ENCODE measurements around the gene NR3C1. TPM values are rescaled to one million over a fixed set of nuclear protein-coding genes. Genes with fewer than 3 reads are reported as not detected.

NR3C1 gene
- polyA plus RNA-seq, 1 donor (not counting 4 experiments of a cell fraction or from before 2014, with no cell fraction given), result 30.7 TPM

DNA sequence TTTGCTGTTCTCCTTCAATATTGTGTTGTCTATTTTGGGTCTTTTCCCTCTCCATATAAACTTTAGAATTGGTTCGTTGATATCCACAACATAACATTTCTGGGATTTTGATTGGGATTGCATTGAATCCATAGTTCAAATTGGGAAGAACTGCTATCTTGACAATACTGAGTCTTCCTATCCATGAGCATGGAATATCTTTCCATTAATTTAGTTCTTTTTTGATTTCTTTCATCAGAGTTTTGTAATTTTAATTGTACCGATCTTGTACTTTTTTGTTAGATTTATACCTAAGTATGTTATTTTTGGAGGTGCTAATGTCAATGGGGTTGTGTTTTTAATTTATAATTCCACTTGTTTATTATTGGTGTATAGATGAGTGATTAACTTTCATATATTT is 135.1 kb downstream of the NR3C1 start:
- no peaks in the 10 kb centered on the region for H3K79me2 ChIP-seq (ENCODE audit: control insufficient read depth, insufficient read depth, low read length)
- no peak for FAIRE-seq
- TF ChIP-seq, protein P1, sequence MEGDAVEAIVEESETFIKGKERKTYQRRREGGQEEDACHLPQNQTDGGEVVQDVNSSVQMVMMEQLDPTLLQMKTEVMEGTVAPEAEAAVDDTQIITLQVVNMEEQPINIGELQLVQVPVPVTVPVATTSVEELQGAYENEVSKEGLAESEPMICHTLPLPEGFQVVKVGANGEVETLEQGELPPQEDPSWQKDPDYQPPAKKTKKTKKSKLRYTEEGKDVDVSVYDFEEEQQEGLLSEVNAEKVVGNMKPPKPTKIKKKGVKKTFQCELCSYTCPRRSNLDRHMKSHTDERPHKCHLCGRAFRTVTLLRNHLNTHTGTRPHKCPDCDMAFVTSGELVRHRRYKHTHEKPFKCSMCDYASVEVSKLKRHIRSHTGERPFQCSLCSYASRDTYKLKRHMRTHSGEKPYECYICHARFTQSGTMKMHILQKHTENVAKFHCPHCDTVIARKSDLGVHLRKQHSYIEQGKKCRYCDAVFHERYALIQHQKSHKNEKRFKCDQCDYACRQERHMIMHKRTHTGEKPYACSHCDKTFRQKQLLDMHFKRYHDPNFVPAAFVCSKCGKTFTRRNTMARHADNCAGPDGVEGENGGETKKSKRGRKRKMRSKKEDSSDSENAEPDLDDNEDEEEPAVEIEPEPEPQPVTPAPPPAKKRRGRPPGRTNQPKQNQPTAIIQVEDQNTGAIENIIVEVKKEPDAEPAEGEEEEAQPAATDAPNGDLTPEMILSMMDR (optimal IDR thresholded peaks at IDR 0.05 in 1 of 3, IDR thresholded peaks at IDR 0.05 in 1 of 3, conservative IDR thresholded peaks at IDR 0.05 in 1 of 3; ENCODE audit: extremely low read depth in 1 of 3, insufficient read depth in 2 of 3, low read length in 3 of 3), result no peak
- TF ChIP-seq EZH2 (IDR thresholded peaks at IDR 0.05; ENCODE audit: low read length), result no peak
- H2AFZ ChIP-seq (ENCODE audit: control insufficient read depth, low read length), result no peak overlapping the region
- no peaks in the 10 kb centered on the region for H3K9me1 ChIP-seq (ENCODE audit: control insufficient read depth, extremely low read depth, insufficient read depth, low read length)
- no peak overlapping the region for H3K9ac ChIP-seq (ENCODE audit: control insufficient read depth, extremely low read depth, insufficient read depth, low read length)
- no peak overlapping the region for H3K27ac ChIP-seq (ENCODE audit: control insufficient read depth, insufficient read depth, low read length)
- no peak overlapping the region for H3K4me3 ChIP-seq (ENCODE audit: control insufficient read depth in 2 of 3, extremely low read depth in 1 of 3, insufficient read depth in 2 of 3, low read depth in 1 of 3, low read length in 3 of 3)
- no peak overlapping the region for H3K4me2 ChIP-seq (ENCODE audit: control insufficient read depth, extremely low read depth, insufficient read depth, low read depth, low read length)
- no peak for DNase-seq (ENCODE audit: low read depth, low spot score)
- H3K27me3 ChIP-seq (ENCODE audit: control insufficient read depth, extremely low read depth, insufficient read depth, low read length), result no peaks in the 10 kb centered on the region
- dilution Hi-C loops (cut with MboI; ENCODE audit: extremely low pct_ligation_motif_present, low sequenced_read_pairs), result no loop called here
- H3K4me1 ChIP-seq (ENCODE audit: control insufficient read depth, extremely low read depth, insufficient read depth, low read length), result no peaks in the 10 kb centered on the region
- H4K20me1 ChIP-seq (ENCODE audit: control insufficient read depth, extremely low read depth, insufficient read depth, low read length), result no peaks in the 10 kb centered on the region
- H3K9me3 ChIP-seq (ENCODE audit: control insufficient read depth, low read depth, low read length), result no peaks in the 10 kb centered on the region
- H3K36me3 ChIP-seq (ENCODE audit: control insufficient read depth in 2 of 2, extremely low read depth in 1 of 2, insufficient read depth in 2 of 2, low read length in 2 of 2), result no peaks in the 10 kb centered on the region

DNA sequence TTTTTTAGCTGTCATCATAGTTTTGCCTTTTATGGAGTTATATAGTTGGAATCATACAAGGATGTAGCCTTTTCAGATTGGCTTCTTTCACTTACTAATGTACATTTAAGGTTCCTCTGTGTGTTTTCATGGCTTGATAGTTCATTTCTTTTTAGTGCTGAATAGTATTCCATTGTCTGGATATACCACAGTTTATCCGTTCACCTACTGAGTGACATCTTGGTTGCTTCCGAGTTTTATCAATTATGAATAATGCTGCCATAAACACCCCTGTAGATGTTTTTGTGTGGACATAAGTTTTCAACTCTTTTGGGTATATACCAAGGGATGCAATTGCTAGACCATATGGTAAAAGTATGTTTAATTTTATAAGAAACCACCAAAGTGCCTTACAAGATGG is 136.3 kb downstream of the NR3C1 start:
- TF ChIP-seq EZH2 (IDR thresholded peaks at IDR 0.05; ENCODE audit: low read length), result no peak
- TF ChIP-seq, protein P1 (optimal IDR thresholded peaks at IDR 0.05 in 1 of 3, IDR thresholded peaks at IDR 0.05 in 1 of 3, conservative IDR thresholded peaks at IDR 0.05 in 1 of 3; ENCODE audit: extremely low read depth in 1 of 3, insufficient read depth in 2 of 3, low read length in 3 of 3), result no peak
- no peak for FAIRE-seq

More for the DNA sequence above, 136.3 kb downstream of the NR3C1 start:
- Histone ChIP-seq H3K9me3 (ENCODE audit: control insufficient read depth, low read depth, low read length) (no peaks in the 10 kb centered on the region), H3K4me3 (ENCODE audit: control insufficient read depth in 2 of 3, extremely low read depth in 1 of 3, insufficient read depth in 2 of 3, low read depth in 1 of 3, low read length in 3 of 3) (no peak overlapping the region), H4K20me1 (ENCODE audit: control insufficient read depth, extremely low read depth, insufficient read depth, low read length) (no peaks in the 10 kb centered on the region), H3K27ac (ENCODE audit: control insufficient read depth, insufficient read depth, low read length) (no peak overlapping the region), H2AFZ (ENCODE audit: control insufficient read depth, low read length) (no peak overlapping the region), H3K4me2 (ENCODE audit: control insufficient read depth, extremely low read depth, insufficient read depth, low read depth, low read length) (no peak overlapping the region), H3K36me3 (ENCODE audit: control insufficient read depth in 2 of 2, extremely low read depth in 1 of 2, insufficient read depth in 2 of 2, low read length in 2 of 2) (no peaks in the 10 kb centered on the region), H3K9me1 (ENCODE audit: control insufficient read depth, extremely low read depth, insufficient read depth, low read length) (no peaks in the 10 kb centered on the region), H3K79me2 (ENCODE audit: control insufficient read depth, insufficient read depth, low read length) (no peaks in the 10 kb centered on the region), H3K9ac (ENCODE audit: control insufficient read depth, extremely low read depth, insufficient read depth, low read length) (no peak overlapping the region), H3K27me3 (ENCODE audit: control insufficient read depth, extremely low read depth, insufficient read depth, low read length) (no peaks in the 10 kb centered on the region), H3K4me1 (ENCODE audit: control insufficient read depth, extremely low read depth, insufficient read depth, low read length) (peaks cover 5% of the 10 kb centered on the region)
- no peak for DNase-seq (ENCODE audit: low read depth, low spot score)
- dilution Hi-C loops (cut with MboI; ENCODE audit: extremely low pct_ligation_motif_present, low sequenced_read_pairs), result no loop called here

All from keratinocyte (primary cell).